Endothelial cell of umbilical vein (primary cell): ENCODE measurements around the gene ETNK2.

ENCODE experiments used
- CTCF ChIP-seq, 2 donors: IDR thresholded peaks; 1 replicate in 1 of 2; 2 replicates in 1 of 2; pipeline ENCODE4 v1.5.1; 2011; ENCODE audit warnings: low read length in 2 of 2, mild to moderate bottlenecking in 2 of 2, moderate library complexity in 2 of 2, control low read depth in 1 of 2, inconsistent platforms in 1 of 2, low read depth in 1 of 2; ENCODE audit not compliant: insufficient read depth in 1 of 2; ENCODE audit errors: extremely low read depth in 1 of 2
- EZH2 ChIP-seq: IDR thresholded peaks from 2 replicates; pipeline ENCODE4 v1.6.1; 2012; ENCODE audit warnings: borderline replicate concordance, low read depth, mild to moderate bottlenecking, moderate library complexity, low read length, inconsistent platforms; ENCODE audit not compliant: severe bottlenecking
- FOS ChIP-seq: IDR thresholded peaks from 2 replicates; pipeline ENCODE4 v1.6.1; 2011; ENCODE audit warnings: mild to moderate bottlenecking, low read length, moderate library complexity, borderline replicate concordance; ENCODE audit not compliant: insufficient read depth
- GATA2 ChIP-seq: IDR thresholded peaks from 2 replicates; pipeline ENCODE4 v1.7.0; 2011; ENCODE audit warnings: low read depth, mild to moderate bottlenecking, moderate library complexity, mixed read lengths, low read length; ENCODE audit not compliant: insufficient read length, insufficient read depth
- MAX ChIP-seq: IDR thresholded peaks from 2 replicates; pipeline ENCODE4 v1.6.1; 2011; ENCODE audit not compliant: insufficient read depth, insufficient read length
- MYC ChIP-seq: IDR thresholded peaks from one replicate; pipeline ENCODE4 v1.6.1; 2011; ENCODE audit warnings: mild to moderate bottlenecking, low read depth, low read length
- POLR2A ChIP-seq: IDR thresholded peaks from 2 replicates; pipeline ENCODE4 v1.6.1; 2012; ENCODE audit warnings: low read depth, mild to moderate bottlenecking, control low read depth, low read length
- POLR2AphosphoS5 ChIP-seq: IDR thresholded peaks from 2 replicates; pipeline ENCODE4 v1.6.1; 2012; ENCODE audit warnings: low read depth, mild to moderate bottlenecking, control low read depth, low read length, moderate library complexity; ENCODE audit not compliant: insufficient read depth

- TF ChIP-seq CTCF (IDR thresholded peaks at IDR 0.05; ENCODE audit: extremely low read depth in 1 of 2, insufficient read depth in 1 of 2, low read depth in 1 of 2, low read length in 2 of 2) (no peak), POLR2AphosphoS5 (no peak), POLR2A (no peak), MAX (no peak), FOS (no peak), GATA2 (no peak), EZH2 (no peak), MYC (no peak)
Measured at GRCh38 chr1:204105131-204105515, 46.7 kb downstream of the ETNK2 start.
